NB4 (cell line): ENCODE data around the gene RECQL5.
"Not testable (repeated sequence)": the region's sequence is repeated elsewhere in the genome, so short reads cannot be mapped to it uniquely, and the experiment has no call there.

ENCODE experiments used
- DNase-seq: peaks from one replicate; pipeline ENCODE4 v3.0.0; 2010; ENCODE audit warnings: low read depth
- H3K4me3 ChIP-seq: one replicate; pipeline ENCODE4 v1.5.1; 2011; ENCODE audit warnings: mild to moderate bottlenecking, low read depth, low read length, moderate library complexity
- MYC ChIP-seq: IDR thresholded peaks from 2 replicates; pipeline ENCODE4 v1.6.1; 2011; ENCODE audit warnings: low read depth, low read length
- POLR2A ChIP-seq: IDR thresholded peaks from 2 replicates; pipeline ENCODE4 v1.6.1; 2011; ENCODE audit warnings: mild to moderate bottlenecking; ENCODE audit not compliant: insufficient read length; ENCODE audit errors: extremely low read depth
- TF ChIP-seq, protein P1 (sequence below): IDR thresholded peaks from one replicate; pipeline ENCODE4 v1.5.1; 2012; ENCODE audit warnings: low read depth, low read length
- TF ChIP-seq, protein P2 (sequence below): IDR thresholded peaks from 2 replicates; pipeline ENCODE4 v1.6.1; 2011; ENCODE audit warnings: low read depth, low read length

RECQL5 gene

DNA sequence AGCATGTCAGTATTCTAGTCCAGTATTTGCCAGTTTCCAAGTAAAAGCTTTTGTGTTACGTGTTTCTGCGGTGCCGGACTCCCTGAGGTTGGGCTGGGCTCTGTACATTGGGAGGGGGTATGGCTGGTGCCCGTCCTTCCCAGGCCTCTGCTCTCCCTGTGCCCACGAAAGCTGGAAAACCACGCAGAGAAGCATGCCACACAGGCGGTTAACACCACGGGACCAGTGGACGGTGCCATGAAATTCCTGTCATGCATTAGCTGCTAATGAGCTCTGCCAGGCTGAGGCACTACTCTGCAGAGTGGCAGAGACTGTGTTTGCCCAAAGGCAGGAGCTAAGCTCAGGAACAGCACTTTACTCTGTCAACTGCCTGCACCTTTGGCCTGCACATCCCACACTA, 25.6 kb downstream of the RECQL5 start:
- no peak for DNase-seq
- no peak overlapping the region for H3K4me3 ChIP-seq

DNA sequence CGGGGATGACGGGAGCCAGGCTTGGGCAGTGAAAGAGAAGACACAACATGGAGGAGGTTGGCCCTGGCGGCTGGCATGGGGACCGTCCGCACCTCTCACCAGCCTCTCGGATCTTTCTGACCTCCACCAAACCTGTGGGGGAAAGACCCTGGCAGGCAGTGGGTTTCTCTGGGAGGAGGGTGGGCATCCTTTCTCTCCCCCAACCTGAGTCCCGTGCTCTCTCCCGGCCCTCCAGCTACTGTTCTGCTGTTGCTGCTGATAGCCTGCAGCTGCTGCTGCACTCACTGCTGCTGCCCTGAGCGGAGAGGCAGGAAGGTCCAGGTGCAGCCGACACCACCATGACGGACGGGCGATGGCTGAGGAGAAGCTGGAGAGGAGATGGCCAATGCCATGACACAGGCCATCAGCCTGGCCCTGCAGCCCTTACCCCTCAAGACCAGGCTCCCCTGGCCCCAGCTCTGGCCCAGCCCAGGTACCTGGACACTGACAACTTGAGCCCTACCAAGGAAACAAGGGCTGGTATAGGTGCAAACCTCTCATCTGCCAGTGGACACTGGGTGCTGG, 26.3 kb downstream of the RECQL5 start:
- DNase-seq: no peak
- no peak overlapping the region for H3K4me3 ChIP-seq

More for the DNA sequence above, 25.6 kb downstream of the RECQL5 start:
- TF ChIP-seq, protein P1, sequence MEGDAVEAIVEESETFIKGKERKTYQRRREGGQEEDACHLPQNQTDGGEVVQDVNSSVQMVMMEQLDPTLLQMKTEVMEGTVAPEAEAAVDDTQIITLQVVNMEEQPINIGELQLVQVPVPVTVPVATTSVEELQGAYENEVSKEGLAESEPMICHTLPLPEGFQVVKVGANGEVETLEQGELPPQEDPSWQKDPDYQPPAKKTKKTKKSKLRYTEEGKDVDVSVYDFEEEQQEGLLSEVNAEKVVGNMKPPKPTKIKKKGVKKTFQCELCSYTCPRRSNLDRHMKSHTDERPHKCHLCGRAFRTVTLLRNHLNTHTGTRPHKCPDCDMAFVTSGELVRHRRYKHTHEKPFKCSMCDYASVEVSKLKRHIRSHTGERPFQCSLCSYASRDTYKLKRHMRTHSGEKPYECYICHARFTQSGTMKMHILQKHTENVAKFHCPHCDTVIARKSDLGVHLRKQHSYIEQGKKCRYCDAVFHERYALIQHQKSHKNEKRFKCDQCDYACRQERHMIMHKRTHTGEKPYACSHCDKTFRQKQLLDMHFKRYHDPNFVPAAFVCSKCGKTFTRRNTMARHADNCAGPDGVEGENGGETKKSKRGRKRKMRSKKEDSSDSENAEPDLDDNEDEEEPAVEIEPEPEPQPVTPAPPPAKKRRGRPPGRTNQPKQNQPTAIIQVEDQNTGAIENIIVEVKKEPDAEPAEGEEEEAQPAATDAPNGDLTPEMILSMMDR: no peak

DNA sequence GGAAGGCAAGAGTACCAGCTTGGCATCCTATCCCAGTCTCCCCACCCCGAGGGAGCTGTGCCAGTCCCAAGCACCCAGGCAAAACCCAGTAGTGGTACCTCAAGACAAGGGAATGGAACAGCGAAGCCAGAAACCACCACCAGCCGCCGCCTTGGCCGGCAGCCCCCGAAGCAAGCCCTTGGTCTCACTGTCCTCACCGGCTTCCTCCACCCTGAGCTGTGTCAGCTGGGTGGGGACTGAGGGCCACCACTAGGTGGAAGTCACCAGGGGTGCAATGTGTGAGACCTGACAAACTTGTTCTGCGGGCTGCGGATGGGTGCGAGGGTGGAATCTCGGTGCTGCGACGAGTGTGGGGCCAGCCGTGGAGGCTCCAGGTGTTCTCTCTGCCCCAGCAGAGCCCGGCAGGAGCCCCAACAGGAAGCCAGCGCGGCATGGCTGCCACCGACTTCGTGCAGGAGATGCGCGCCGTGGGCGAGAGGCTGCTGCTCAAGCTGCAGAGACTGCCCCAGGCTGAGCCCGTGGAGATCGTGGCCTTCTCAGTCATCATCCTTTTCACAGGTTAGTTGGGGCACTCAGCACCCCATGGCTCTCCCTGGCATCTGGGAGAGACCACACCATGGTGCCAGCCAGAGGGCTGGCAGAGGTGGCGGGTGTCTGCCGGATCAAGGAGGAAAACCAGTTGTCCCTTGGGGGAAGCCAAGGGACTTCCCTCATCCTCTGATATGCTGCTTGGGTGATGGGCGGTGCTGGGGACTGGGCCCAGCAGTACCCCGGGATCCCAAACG, 27.0 kb downstream of the RECQL5 start:
- no peak overlapping the region for H3K4me3 ChIP-seq
- TF ChIP-seq, protein P2, sequence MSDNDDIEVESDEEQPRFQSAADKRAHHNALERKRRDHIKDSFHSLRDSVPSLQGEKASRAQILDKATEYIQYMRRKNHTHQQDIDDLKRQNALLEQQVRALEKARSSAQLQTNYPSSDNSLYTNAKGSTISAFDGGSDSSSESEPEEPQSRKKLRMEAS: no peak
- TF ChIP-seq, protein P1: no peak
- no peak for TF ChIP-seq POLR2A
- no peak for TF ChIP-seq MYC
- no peak for DNase-seq

More for the DNA sequence above, 26.3 kb downstream of the RECQL5 start:
- TF ChIP-seq POLR2A: no peak
- no peak for TF ChIP-seq MYC
- TF ChIP-seq, protein P1: no peak
- TF ChIP-seq, protein P2: no peak

DNA sequence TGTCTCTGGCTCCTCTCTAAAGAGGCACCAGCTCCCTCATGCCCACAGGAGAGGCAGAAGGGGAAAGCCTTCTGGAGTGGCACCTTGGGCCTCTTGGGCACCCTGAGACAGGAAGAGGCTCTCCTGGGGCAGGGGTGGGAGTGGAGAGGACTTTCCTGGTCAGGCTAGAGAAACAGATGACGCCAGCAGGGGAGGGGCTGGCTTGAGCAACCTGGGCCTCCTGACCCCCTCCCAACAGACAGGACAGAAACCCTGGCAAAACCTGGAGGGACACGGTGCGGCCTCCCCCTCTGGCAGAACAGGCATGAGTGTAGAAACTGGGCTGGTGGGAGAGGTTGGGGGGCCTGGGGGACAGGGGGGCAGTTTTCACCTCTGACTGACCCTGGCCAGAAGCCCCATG, 27.6 kb downstream of the RECQL5 start:
- no peak overlapping the region for H3K4me3 ChIP-seq
- TF ChIP-seq, protein P2: no peak
- TF ChIP-seq POLR2A (no peak), MYC (no peak)
- TF ChIP-seq, protein P1: no peak
- DNase-seq: no peak

DNA sequence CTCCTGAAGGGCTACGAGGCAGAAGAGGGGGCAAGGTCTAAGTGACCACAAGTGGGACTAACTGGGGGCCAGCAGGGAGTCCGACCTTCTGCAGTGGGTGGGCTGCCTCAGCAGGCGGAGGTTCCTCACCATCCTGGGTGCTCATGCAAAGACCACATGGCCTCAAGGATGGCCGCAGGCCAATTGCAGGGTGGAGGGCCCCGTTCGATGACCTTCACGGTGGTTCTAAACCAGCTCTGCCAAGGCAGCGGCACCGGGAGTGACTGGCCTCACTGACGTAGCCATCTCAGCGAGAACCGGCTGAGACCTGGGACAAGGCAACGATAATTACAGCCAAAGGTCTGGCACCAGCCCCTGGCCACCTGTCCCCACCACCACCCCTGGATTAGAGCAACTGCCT, 28.1 kb downstream of the RECQL5 start:
- TF ChIP-seq MYC: no peak
- TF ChIP-seq, protein P2: no peak
- no peak for TF ChIP-seq POLR2A
- no peak for DNase-seq
- H3K4me3 ChIP-seq: no peak overlapping the region

DNA sequence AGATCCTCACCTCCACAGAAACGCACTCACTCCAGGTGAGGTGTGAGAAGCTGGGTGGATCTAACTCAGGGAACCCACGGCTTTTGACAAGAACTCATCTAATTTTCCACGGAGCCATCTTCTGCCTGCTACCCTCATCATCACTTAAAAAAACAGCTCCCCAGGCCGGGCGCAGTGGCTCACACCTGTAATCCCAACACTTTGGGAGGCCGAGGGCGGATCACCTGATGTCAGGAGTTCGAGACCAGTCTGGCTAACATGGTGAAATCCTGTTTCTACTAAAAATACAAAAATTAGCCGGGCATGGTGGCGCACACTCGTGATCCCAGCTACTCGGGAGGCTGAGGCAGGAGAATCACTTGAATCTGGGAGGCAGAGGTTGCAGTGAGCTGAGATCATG, 28.9 kb downstream of the RECQL5 start:
- DNase-seq, H3K4me3 ChIP-seq: not testable (repeated sequence)

DNA sequence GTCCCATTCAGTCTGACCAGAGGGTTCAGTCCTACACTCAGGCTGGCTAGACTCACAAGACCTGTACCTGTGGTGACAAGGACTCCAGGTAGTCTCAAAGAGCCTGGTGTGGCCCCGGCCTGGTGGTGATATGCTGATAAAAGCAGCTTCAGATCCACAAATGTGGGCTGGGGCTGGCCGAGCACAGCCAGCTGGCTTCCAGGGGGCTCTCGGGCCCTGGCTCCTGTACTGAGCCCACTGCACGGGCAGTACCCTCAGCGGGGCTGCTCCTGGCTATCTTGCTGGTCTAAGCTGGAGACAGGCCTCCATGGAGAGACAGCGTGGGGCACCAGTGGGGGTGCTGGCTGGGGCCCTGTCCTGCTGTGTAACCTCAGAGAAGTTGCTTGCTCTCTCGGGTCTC, 29.4 kb downstream of the RECQL5 start:
- H3K4me3 ChIP-seq: no peak overlapping the region
- no peak for DNase-seq
- TF ChIP-seq, protein P2: no peak
- TF ChIP-seq, protein P1: no peak
- TF ChIP-seq POLR2A (no peak), MYC (no peak)
